Caco-2 (cell line): ENCODE data around the gene PHIP. TPM values are rescaled to one million over a fixed set of nuclear protein-coding genes. Genes with fewer than 3 reads are reported as not detected.

Source experiments
- BruUV-seq: library from RNA; stranded (reverse); fragments of 400-500 nt; replicated peaks from 2 replicates; lab custom pipeline; 2021; lab: Mats Ljungman, UMichigan
- CTCF ChIA-PET: fragments of 300-600 bp; sonication (Branson Sonifier 250); formaldehyde crosslinking; loops from one replicate; lab custom pipeline; 2022; ENCODE audit warnings: antibody characterized with exemption; lab: Charles Lee
- POLR2A ChIA-PET: fragments of 300-600 bp; sonication (Branson Sonifier 250); formaldehyde crosslinking; loops from one replicate; lab custom pipeline; 2022; ENCODE audit warnings: antibody characterized with exemption; lab: Charles Lee
- DNase-seq, 2 experiments: peaks; one replicate each; pipeline versions ENCODE4 v3.0.0 to v3.0.0-alpha.2; 2020 to 2022
- H3K27me3 ChIP-seq: replicated peaks from 2 replicates; pipeline ENCODE4 v1.6.0; 2011; ENCODE audit warnings: low read length; ENCODE audit not compliant: control insufficient read depth, insufficient read depth
- H3K36me3 ChIP-seq: 2 replicates; pipeline ENCODE4 v1.5.1; 2011; ENCODE audit warnings: low read length; ENCODE audit not compliant: control insufficient read depth, insufficient read depth
- H3K4me1 ChIP-seq: fragments of 250-450 bp; sonication (Bioruptor Pico); 2 replicates; pipeline ENCODE4 v1.5.1; 2020; ENCODE audit warnings: mild to moderate bottlenecking
- H3K4me3 ChIP-seq: 2 replicates; pipeline ENCODE4 v1.5.1; 2011; ENCODE audit warnings: low read depth, mild to moderate bottlenecking, control low read depth, low read length
- H3K9me3 ChIP-seq: fragments of 250-450 bp; sonication (Bioruptor Pico); 2 replicates; pipeline ENCODE4 v1.5.1; 2020; ENCODE audit warnings: mild to moderate bottlenecking, moderate library complexity
- H3K27ac Mint-ChIP-seq: one replicate; pipeline ENCODE4 v1.8.0; 2022; ENCODE audit warnings: mixed read lengths; ENCODE audit not compliant: unreplicated experiment
- H3K27me3 Mint-ChIP-seq: one replicate; pipeline ENCODE4 v1.8.0; 2022; ENCODE audit warnings: mixed read lengths; ENCODE audit not compliant: insufficient read depth, unreplicated experiment
- H3K36me3 Mint-ChIP-seq: one replicate; pipeline ENCODE4 v1.8.0; 2022; ENCODE audit warnings: mild to moderate bottlenecking, mixed read lengths; ENCODE audit not compliant: insufficient read depth, unreplicated experiment
- H3K4me1 Mint-ChIP-seq: one replicate; pipeline ENCODE4 v1.8.0; 2022; ENCODE audit warnings: low read depth, mixed read lengths; ENCODE audit not compliant: unreplicated experiment
- H3K4me3 Mint-ChIP-seq: one replicate; pipeline ENCODE4 v1.8.0; 2022; ENCODE audit warnings: mild to moderate bottlenecking, moderate library complexity, mixed read lengths; ENCODE audit not compliant: unreplicated experiment
- H3K9me3 Mint-ChIP-seq: one replicate; pipeline ENCODE4 v1.8.0; 2022; ENCODE audit warnings: mixed read lengths; ENCODE audit not compliant: unreplicated experiment
- CTCF ChIP-seq, 2 experiments: fragments of 200-600 bp in 1 of 2; IDR thresholded peaks; 1 replicate in 1 of 2; 2 replicates in 1 of 2; pipeline versions ENCODE4 v1.5.1 to v1.8.0; 2011 to 2022; ENCODE audit warnings: antibody characterized with exemption in 1 of 2, control low read depth in 1 of 2, inconsistent platforms in 1 of 2, low read depth in 1 of 2, low read length in 1 of 2, mild to moderate bottlenecking in 1 of 2, moderate library complexity in 1 of 2; ENCODE audit not compliant: insufficient read depth in 1 of 2, severe bottlenecking in 1 of 2, unreplicated experiment in 1 of 2
- intact Hi-C: fragments of 100-400 bp; cut with micrococcal nuclease; formaldehyde crosslinking; loops from one replicate; pipeline ENCODE4 v1.10.0; 2022; ENCODE audit not compliant: unreplicated experiment
- total RNA-seq: library from RNA; stranded (reverse); gene quantifications from 2 replicates; pipeline ENCODE4 v1.2.3, GENCODE V29; 2022

The PHIP gene
- total RNA-seq, 1 experiment from 2014 or later: 31.2 TPM

GRCh38 chr6:78952362-78952761 is 125.7 kb downstream of the PHIP start:
- TF ChIP-seq CTCF (IDR thresholded peaks at IDR 0.05; ENCODE audit: insufficient read depth in 1 of 2, low read depth in 1 of 2, low read length in 1 of 2, severe bottlenecking in 1 of 2, unreplicated experiment in 1 of 2): no peak
- Histone ChIP-seq H3K4me3 (no peak overlapping the region), H3K9me3 (peaks cover 20% of the 10 kb centered on the region), H3K4me1 (no peaks in the 10 kb centered on the region), H3K36me3 (peaks cover 2% of the 10 kb centered on the region), H3K27me3 (no peaks in the 10 kb centered on the region)
- DNase-seq: no peak
- BruUV-seq: no TSS peak
- Mint-ChIP-seq H3K27ac (no peak overlapping the region), H3K27me3 (no peaks in the 10 kb centered on the region), H3K4me1 (no peaks in the 10 kb centered on the region), H3K9me3 (peaks cover 42% of the 10 kb centered on the region), H3K36me3 (peaks cover 86% of the 10 kb centered on the region), H3K4me3 (no peak overlapping the region)
- ChIA-PET CTCF (no interaction called here), POLR2A (no interaction called here)
- intact Hi-C loops: no loop called here

- no peak overlapping the region for H3K4me3 ChIP-seq
- ChIA-PET POLR2A (no interaction called here), CTCF (no interaction called here)
- peaks cover 2% of the 10 kb centered on the region for H3K36me3 ChIP-seq
- Mint-ChIP-seq H3K4me1 (no peaks in the 10 kb centered on the region), H3K9me3 (peaks cover 42% of the 10 kb centered on the region), H3K27ac (no peak overlapping the region), H3K4me3 (no peak overlapping the region), H3K27me3 (no peaks in the 10 kb centered on the region), H3K36me3 (peaks cover 91% of the 10 kb centered on the region)
- no TSS peak for BruUV-seq
- H3K27me3 ChIP-seq: no peaks in the 10 kb centered on the region
- peaks cover 20% of the 10 kb centered on the region for H3K9me3 ChIP-seq
- no peaks in the 10 kb centered on the region for H3K4me1 ChIP-seq
- no peak for DNase-seq
- no peak for TF ChIP-seq CTCF (IDR thresholded peaks at IDR 0.05; ENCODE audit: insufficient read depth in 1 of 2, low read depth in 1 of 2, low read length in 1 of 2, severe bottlenecking in 1 of 2, unreplicated experiment in 1 of 2)
- intact Hi-C loops: no loop called here
Measured at GRCh38 chr6:78948785-78949184, 129.3 kb downstream of the PHIP start.

GRCh38 chr6:78947962-78948361 is 130.1 kb downstream of the PHIP start:
- no peak overlapping the region for H3K4me3 ChIP-seq
- no peak for DNase-seq
- Mint-ChIP-seq H3K4me3 (no peak overlapping the region), H3K36me3 (peaks cover 89% of the 10 kb centered on the region), H3K4me1 (no peaks in the 10 kb centered on the region), H3K27me3 (no peaks in the 10 kb centered on the region), H3K27ac (no peak overlapping the region), H3K9me3 (peaks cover 36% of the 10 kb centered on the region)
- no TSS peak for BruUV-seq
- POLR2A ChIA-PET: no interaction called here
- TF ChIP-seq CTCF (IDR thresholded peaks at IDR 0.05; ENCODE audit: insufficient read depth in 1 of 2, low read depth in 1 of 2, low read length in 1 of 2, severe bottlenecking in 1 of 2, unreplicated experiment in 1 of 2): no peak
- H3K36me3 ChIP-seq: peaks cover 2% of the 10 kb centered on the region
- H3K9me3 ChIP-seq: peaks cover 20% of the 10 kb centered on the region
- no peaks in the 10 kb centered on the region for H3K27me3 ChIP-seq
- H3K4me1 ChIP-seq: no peaks in the 10 kb centered on the region
- intact Hi-C loops: no loop called here
- CTCF ChIA-PET: no interaction called here
